Right atrium auricular region (tissue), 2 donors: Measurements from ENCODE around the gene PDLIM7. TPM values are rescaled to one million over a fixed set of nuclear protein-coding genes. Genes with fewer than 3 reads are reported as not detected.

Source experiments
- DNase-seq: peaks from one replicate; pipeline ENCODE4 v3.0.0-alpha.2; 2019; ENCODE audit warnings: low spot score
- H3K27ac ChIP-seq, 2 donors: fragments of 200-600 bp; sonication (generic); 1 replicate in 1 of 2; 2 replicates in 1 of 2; pipeline ENCODE4 v1.5.1; 2016 to 2019
- H3K27me3 ChIP-seq, 2 donors: fragments of 200-600 bp; sonication (generic); one replicate each; pipeline versions ENCODE4 v1.5.1 to v1.6.0; 2017 to 2019
- H3K36me3 ChIP-seq: fragments of 200-600 bp; sonication (generic); one replicate; pipeline ENCODE4 v1.5.1; 2016
- H3K4me1 ChIP-seq, 2 donors: fragments of 200-600 bp; sonication (generic); one replicate each; pipeline versions ENCODE4 v1.5.1 to v1.6.0; 2017 to 2019
- H3K4me3 ChIP-seq, 2 donors: fragments of 200-600 bp; sonication (generic); 1 replicate in 1 of 2; 2 replicates in 1 of 2; pipeline ENCODE4 v1.5.1; 2017 to 2019; ENCODE audit warnings: mild to moderate bottlenecking in 1 of 2, moderate library complexity in 1 of 2
- H3K9me3 ChIP-seq, 2 donors: fragments of 200-600 bp; sonication (generic); one replicate each; pipeline ENCODE4 v1.5.1; 2019
- CTCF ChIP-seq, 2 donors: fragments of 200-600 bp; sonication (generic); IDR thresholded peaks; one replicate each; pipeline ENCODE4 v1.5.1; 2019; ENCODE audit warnings: antibody characterized with exemption in 2 of 2
- total RNA-seq, 2 donors: library from RNA; depleted of rRNA; stranded (reverse); fragments of >200 nt; gene quantifications; one replicate each; pipeline ENCODE4 v1.1.0, GENCODE V29; 2016

The PDLIM7 gene
- total RNA-seq, 2 donors from 2014 or later = 45.8 to 56.0 TPM

DNA sequence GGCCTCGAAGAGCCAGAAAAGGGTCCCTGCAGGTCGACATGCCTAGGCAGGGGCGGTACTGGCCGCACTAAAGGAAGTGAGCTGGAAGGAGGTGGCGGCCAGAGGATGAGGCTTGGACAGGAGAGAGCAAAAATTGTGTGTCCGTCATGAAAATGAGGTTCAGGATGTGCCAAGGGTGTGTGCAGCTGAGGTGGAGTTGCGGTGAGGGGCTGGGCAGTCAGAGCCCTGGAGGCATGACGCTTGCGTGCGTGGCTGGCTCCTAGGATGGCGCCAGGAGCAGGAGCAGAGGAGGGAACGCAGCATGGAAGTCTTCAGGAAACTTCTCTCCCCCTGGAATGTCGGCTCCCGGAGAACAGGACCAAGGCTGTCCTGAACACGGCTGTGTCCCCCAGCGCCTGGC lies 5.5 kb upstream of the PDLIM7 start:
- no peaks in the 10 kb centered on the region for H3K36me3 ChIP-seq
- H3K4me1 ChIP-seq = peaks cover 0 to 15% of the 10 kb centered on the region in 2 donors
- no peak overlapping the region for H3K4me3 ChIP-seq
- no peaks in the 10 kb centered on the region for H3K27me3 ChIP-seq
- no peak overlapping the region for H3K27ac ChIP-seq
- no peak for DNase-seq
- no peaks in the 10 kb centered on the region for H3K9me3 ChIP-seq
- no peak for TF ChIP-seq CTCF (IDR thresholded peaks at IDR 0.05)

DNA sequence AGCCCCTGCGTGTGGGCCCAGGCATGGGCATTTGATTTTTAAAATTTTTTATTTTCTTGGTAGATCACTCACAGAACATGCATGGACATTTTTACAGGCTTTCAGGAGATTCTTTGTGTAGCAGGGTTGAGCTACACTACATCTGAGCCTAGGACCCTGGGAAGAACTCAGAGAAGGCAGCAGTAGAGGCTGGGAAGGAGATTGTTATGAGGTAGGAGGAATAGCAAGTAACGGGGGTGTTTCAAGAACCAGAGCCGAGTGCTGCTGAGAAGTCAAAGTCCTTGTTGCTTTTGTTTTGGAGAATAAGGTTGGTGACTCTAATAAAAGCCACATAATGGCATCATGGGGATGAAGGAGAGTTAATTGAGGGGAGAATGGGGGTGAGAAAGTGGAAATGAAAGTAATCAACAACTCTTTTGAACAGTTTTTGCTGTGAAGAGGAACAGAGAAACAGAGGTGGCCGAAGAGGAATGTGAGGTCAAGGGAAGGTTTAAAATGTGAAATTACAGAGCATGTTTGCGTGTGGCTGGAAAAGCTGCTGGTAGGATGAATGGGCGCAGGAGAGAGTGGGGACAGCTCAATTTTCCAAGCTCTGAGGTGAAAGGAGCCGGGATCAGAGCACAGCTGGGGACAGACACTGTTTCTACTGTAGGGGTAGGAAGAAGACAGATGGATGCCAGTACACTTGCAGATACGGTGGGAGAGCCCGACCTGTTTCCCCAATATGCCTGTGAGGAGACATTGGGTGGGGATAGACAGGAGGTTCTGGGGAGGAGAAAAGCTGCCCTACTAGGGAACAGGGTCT lies 4.7 kb upstream of the PDLIM7 start:
- Histone ChIP-seq H3K27ac (no peak overlapping the region), H3K4me3 (no peak overlapping the region), H3K36me3 (no peaks in the 10 kb centered on the region), H3K9me3 (no peaks in the 10 kb centered on the region), H3K4me1 (peaks cover 0 to 18% of the 10 kb centered on the region in 2 donors), H3K27me3 (no peaks in the 10 kb centered on the region)
- TF ChIP-seq CTCF (IDR thresholded peaks at IDR 0.05) = no peak
- no peak for DNase-seq

DNA sequence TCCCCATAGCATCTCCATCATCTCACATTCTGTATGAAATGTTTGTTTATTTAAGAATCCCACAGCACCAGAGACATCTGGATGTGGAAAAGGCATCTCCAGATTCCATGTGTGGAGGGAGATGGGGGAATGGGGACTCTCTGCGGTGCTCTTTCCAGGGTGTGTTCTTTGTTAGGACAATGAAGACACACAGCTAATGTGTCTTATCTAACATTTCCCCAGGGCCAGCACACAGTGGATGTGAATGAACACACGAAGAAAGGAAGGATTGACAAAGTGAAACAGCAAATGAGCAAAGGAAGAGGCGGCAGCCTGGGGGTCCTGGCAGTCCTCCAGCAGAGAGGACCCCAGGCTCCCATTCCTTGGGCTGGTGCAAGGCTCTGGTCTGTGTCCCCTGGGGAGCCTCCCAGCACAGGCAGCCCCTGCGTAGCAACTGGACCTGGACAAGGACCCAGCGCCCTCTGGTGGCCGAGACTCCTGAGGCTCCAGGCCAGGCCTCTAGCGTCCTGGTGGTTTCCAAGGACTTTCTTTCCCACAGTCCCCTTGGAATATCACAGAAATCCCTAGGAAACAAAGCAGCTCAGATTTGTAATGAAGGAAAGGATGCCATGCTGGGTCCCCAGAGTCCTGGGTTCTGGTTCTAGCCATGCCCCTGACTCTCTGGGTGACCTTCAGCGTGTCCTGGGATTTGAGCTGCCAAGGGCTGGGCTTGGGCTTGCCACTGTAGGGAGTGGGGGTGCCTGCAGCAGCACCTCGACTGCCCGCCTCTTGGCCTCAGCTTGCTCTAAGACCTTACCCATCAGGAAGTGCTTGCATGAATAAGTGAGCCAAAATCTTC lies 3.5 kb upstream of the PDLIM7 start:
- Histone ChIP-seq H3K27ac (no peak overlapping the region), H3K4me1 (peaks cover 0 to 27% of the 10 kb centered on the region in 2 donors), H3K9me3 (no peaks in the 10 kb centered on the region), H3K27me3 (no peaks in the 10 kb centered on the region), H3K36me3 (no peaks in the 10 kb centered on the region), H3K4me3 (no peak overlapping the region)
- peak; percentile 91 for DNase-seq
- peak; percentile 89 to 97 for TF ChIP-seq CTCF (IDR thresholded peaks at IDR 0.05)

DNA sequence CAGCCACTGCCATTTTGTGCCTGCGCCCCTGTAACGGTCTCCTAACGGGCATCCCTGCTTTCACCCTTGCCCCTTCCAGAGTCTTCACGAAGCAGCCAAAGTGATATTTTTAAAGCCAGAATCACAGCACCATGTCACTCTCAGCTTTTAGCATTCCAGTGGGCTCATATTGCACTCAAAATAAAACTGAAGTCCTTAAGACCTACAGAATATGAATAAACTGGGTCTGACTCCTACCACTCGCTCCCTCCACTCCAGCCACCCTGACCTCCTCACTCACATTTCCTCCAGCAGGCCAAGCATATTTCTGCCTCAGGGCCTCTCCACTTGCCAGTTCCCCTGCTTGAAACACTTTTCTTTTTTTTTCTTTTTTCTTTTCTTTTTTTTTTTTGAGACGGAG lies 2.4 kb upstream of the PDLIM7 start:
- Histone ChIP-seq H3K27me3 (no peaks in the 10 kb centered on the region), H3K36me3 (no peaks in the 10 kb centered on the region), H3K4me1 (peaks cover 0 to 37% of the 10 kb centered on the region in 2 donors), H3K4me3 (no peak overlapping the region), H3K27ac (no peak overlapping the region), H3K9me3 (no peaks in the 10 kb centered on the region)
- DNase-seq = no peak
- TF ChIP-seq CTCF (IDR thresholded peaks at IDR 0.05) = no peak

- peak in 1 of 2 donors; percentile 17 for TF ChIP-seq CTCF (IDR thresholded peaks at IDR 0.05)
- Histone ChIP-seq H3K27ac (peak overlapping the region; percentile 95 to 97), H3K4me3 (peak overlapping the region; percentile 88 to 93), H3K36me3 (peaks cover 8% of the 10 kb centered on the region), H3K27me3 (no peaks in the 10 kb centered on the region), H3K9me3 (no peaks in the 10 kb centered on the region), H3K4me1 (peaks cover 0 to 54% of the 10 kb centered on the region in 2 donors)
- no peak for DNase-seq
Observed at GRCh38 chr5:177498013-177498787, 796 bp upstream of the PDLIM7 start.
